ENCODE data around the gene FNBP1. TPM values are rescaled to one million over a fixed set of nuclear protein-coding genes. Genes with fewer than 3 reads are reported as not detected.

Gene FNBP1
- polyA plus RNA-seq, 3 donors = 37.6 to 60.7 (median 51.4) TPM

DNA sequence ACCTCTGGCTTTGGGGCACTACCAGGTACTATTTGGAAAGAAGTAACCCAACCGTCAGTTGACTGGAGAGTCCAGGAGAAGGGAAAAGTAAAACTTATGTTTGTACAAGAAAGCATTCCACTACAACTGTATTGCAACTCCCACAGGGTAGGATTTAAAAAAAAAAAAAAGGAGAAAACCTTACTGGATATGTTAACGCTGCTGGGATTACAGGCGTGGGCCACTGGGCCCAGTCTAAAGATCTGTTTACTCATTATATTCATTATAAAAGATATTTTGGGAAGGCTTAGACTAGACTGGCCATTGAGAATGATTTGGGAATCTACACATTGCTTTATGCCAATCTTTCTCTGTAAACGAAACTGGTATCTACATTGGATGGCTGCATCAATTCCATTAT is 121.1 kb downstream of the FNBP1 start:
- Mint-ChIP-seq H3K27me3 (ENCODE audit: low read depth in 3 of 3) (peaks cover 0 to 2% (median 0%) of the 10 kb centered on the region in 3 donors), H3K4me1 (peaks cover 38% of the 10 kb centered on the region), H3K4me3 (no peak overlapping the region), H3K9me3 (no peaks in the 10 kb centered on the region), H3K27ac (peak overlapping the region in 1 of 7 donors; percentile 42), H3K36me3 (peaks cover 52 to 78% of the 10 kb centered on the region in 2 donors)
- peaks cover 29 to 32% of the 10 kb centered on the region in 2 donors for H3K4me1 ChIP-seq (ENCODE audit: control insufficient read depth in 1 of 2, insufficient read depth in 2 of 2, low read length in 2 of 2)
- TF ChIP-seq, protein P1, sequence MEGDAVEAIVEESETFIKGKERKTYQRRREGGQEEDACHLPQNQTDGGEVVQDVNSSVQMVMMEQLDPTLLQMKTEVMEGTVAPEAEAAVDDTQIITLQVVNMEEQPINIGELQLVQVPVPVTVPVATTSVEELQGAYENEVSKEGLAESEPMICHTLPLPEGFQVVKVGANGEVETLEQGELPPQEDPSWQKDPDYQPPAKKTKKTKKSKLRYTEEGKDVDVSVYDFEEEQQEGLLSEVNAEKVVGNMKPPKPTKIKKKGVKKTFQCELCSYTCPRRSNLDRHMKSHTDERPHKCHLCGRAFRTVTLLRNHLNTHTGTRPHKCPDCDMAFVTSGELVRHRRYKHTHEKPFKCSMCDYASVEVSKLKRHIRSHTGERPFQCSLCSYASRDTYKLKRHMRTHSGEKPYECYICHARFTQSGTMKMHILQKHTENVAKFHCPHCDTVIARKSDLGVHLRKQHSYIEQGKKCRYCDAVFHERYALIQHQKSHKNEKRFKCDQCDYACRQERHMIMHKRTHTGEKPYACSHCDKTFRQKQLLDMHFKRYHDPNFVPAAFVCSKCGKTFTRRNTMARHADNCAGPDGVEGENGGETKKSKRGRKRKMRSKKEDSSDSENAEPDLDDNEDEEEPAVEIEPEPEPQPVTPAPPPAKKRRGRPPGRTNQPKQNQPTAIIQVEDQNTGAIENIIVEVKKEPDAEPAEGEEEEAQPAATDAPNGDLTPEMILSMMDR (IDR thresholded peaks at IDR 0.05) = no peak
- no peaks in the 10 kb centered on the region for H4K20me1 ChIP-seq (ENCODE audit: insufficient read depth, low read length)
- peak overlapping the region in 1 of 2 donors; percentile 14 for H3K27ac ChIP-seq (ENCODE audit: low read depth in 1 of 2, low read length in 2 of 2)
- H2AFZ ChIP-seq (ENCODE audit: insufficient read depth, low read depth, low read length, poor library complexity, severe bottlenecking) = no peak overlapping the region
- H3K79me2 ChIP-seq (ENCODE audit: insufficient read depth, low read length) = peaks cover 54% of the 10 kb centered on the region
- no peaks in the 10 kb centered on the region for H3K9me3 ChIP-seq (replicated peaks in 1 of 2; ENCODE audit: control insufficient read depth in 1 of 2, insufficient read depth in 1 of 2, low read length in 2 of 2)
- no peak overlapping the region for H3K4me2 ChIP-seq (replicated peaks; ENCODE audit: extremely low read depth, low read length, poor library complexity, severe bottlenecking)
- no CpG with 5 or more reads among the region's 4 CpGs for WGBS (ENCODE audit: insufficient coverage)
- H3K9ac ChIP-seq (ENCODE audit: insufficient read depth, low read length, poor library complexity, severe bottlenecking) = no peak overlapping the region
- no peak overlapping the region for H3K4me3 ChIP-seq (replicated peaks in 1 of 3; ENCODE audit: low read depth in 2 of 3, low read length in 3 of 3)
- no peaks in the 10 kb centered on the region for H3K27me3 ChIP-seq (ENCODE audit: control insufficient read depth in 2 of 2, insufficient read depth in 2 of 2, low read length in 2 of 2)
- intact Hi-C loops (cut with micrococcal nuclease) = no loop called here
- no peak for DNase-seq
- peaks cover 47 to 76% of the 10 kb centered on the region in 2 donors for H3K36me3 ChIP-seq (replicated peaks in 1 of 2; ENCODE audit: control insufficient read depth in 1 of 2, insufficient read depth in 2 of 2, low read length in 2 of 2)

DNA sequence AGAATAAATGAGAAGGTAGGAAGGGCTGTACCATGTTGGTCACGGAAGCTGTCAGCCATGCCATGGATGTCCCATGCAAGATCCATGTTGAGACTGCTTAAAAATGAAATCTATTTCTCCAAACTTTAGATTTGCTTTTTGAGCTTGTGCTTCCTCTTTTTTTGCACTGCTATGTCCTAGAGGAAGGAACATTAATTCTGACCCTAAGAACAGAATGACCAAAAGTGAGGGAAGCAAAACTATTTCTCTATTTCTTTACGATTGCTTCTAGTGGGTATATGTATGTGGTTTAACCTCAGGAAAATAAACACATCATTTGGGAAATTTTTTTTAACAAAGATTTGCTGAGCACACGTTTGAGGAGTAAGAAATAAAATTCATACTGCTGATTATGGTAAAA is 123.1 kb downstream of the FNBP1 start:
- peak overlapping the region; percentile 31 to 81 for H3K27ac ChIP-seq (ENCODE audit: low read depth in 1 of 2, low read length in 2 of 2)
- peak overlapping the region; percentile 57 for H3K4me2 ChIP-seq (replicated peaks; ENCODE audit: extremely low read depth, low read length, poor library complexity, severe bottlenecking)
- peaks cover 29 to 32% of the 10 kb centered on the region in 2 donors for H3K4me1 ChIP-seq (ENCODE audit: control insufficient read depth in 1 of 2, insufficient read depth in 2 of 2, low read length in 2 of 2)
- Mint-ChIP-seq H3K9me3 (no peaks in the 10 kb centered on the region), H3K27me3 (ENCODE audit: low read depth in 3 of 3) (peaks cover 0 to 2% (median 0%) of the 10 kb centered on the region in 3 donors), H3K36me3 (peaks cover 52 to 76% of the 10 kb centered on the region in 2 donors), H3K27ac (peak overlapping the region; percentile 63 to 93 (median 78)), H3K4me3 (peak overlapping the region; percentile 68 to 75), H3K4me1 (peaks cover 38% of the 10 kb centered on the region)
- no peaks in the 10 kb centered on the region for H3K9me3 ChIP-seq (replicated peaks in 1 of 2; ENCODE audit: control insufficient read depth in 1 of 2, insufficient read depth in 1 of 2, low read length in 2 of 2)
- H3K9ac ChIP-seq (ENCODE audit: insufficient read depth, low read length, poor library complexity, severe bottlenecking) = peak overlapping the region; percentile 19
- peak overlapping the region in 2 of 3 experiments; percentile 25 to 62 for H3K4me3 ChIP-seq (replicated peaks in 1 of 3; ENCODE audit: low read depth in 2 of 3, low read length in 3 of 3)
- H3K36me3 ChIP-seq (replicated peaks in 1 of 2; ENCODE audit: control insufficient read depth in 1 of 2, insufficient read depth in 2 of 2, low read length in 2 of 2) = peaks cover 44 to 75% of the 10 kb centered on the region in 2 donors
- no peak overlapping the region for H2AFZ ChIP-seq (ENCODE audit: insufficient read depth, low read depth, low read length, poor library complexity, severe bottlenecking)
- intact Hi-C loops (cut with micrococcal nuclease) = no loop called here
- no peaks in the 10 kb centered on the region for H3K27me3 ChIP-seq (ENCODE audit: control insufficient read depth in 2 of 2, insufficient read depth in 2 of 2, low read length in 2 of 2)
- H3K79me2 ChIP-seq (ENCODE audit: insufficient read depth, low read length) = peaks cover 69% of the 10 kb centered on the region
- peak; percentile 33 to 59 (median 49) for DNase-seq
- 40% methylated on average over 1 of the region's 3 CpGs for WGBS (ENCODE audit: insufficient coverage)
- TF ChIP-seq, protein P1 (IDR thresholded peaks at IDR 0.05) = no peak
- no peaks in the 10 kb centered on the region for H4K20me1 ChIP-seq (ENCODE audit: insufficient read depth, low read length)
